Skeletal muscle tissue (tissue), 4 donors: ENCODE results near the gene HOXD8. TPM values are rescaled to one million over a fixed set of nuclear protein-coding genes. Genes with fewer than 3 reads are reported as not detected.

Experiments used
- H3K27ac ChIP-seq: one replicate; pipeline ENCODE4 v1.7.0; 2013; ENCODE audit warnings: mild to moderate bottlenecking, low read depth, low read length, inconsistent platforms
- H3K27me3 ChIP-seq, 3 donors: one replicate each; pipeline ENCODE4 v1.7.0; 2013; ENCODE audit warnings: low read length in 3 of 3; ENCODE audit not compliant: control insufficient read depth in 3 of 3, insufficient read depth in 3 of 3
- H3K36me3 ChIP-seq, 3 donors: one replicate each; pipeline ENCODE4 v1.7.0; 2013; ENCODE audit warnings: low read length in 3 of 3; ENCODE audit not compliant: control insufficient read depth in 3 of 3, insufficient read depth in 3 of 3
- H3K4me1 ChIP-seq, 3 donors: one replicate each; pipeline ENCODE4 v1.7.0; 2013; ENCODE audit warnings: low read length in 3 of 3, mild to moderate bottlenecking in 3 of 3; ENCODE audit not compliant: control insufficient read depth in 3 of 3, insufficient read depth in 3 of 3
- H3K4me3 ChIP-seq, 3 donors: one replicate each; pipeline ENCODE4 v1.7.0; 2013; ENCODE audit warnings: low read length in 3 of 3
- H3K9ac ChIP-seq, 3 donors: one replicate each; pipeline ENCODE4 v1.7.0; 2013; ENCODE audit warnings: low read length in 3 of 3, mild to moderate bottlenecking in 3 of 3, moderate library complexity in 2 of 3, low read depth in 1 of 3
- H3K9me3 ChIP-seq, 3 donors: one replicate each; pipeline ENCODE4 v1.7.0; 2013; ENCODE audit warnings: low read length in 3 of 3; ENCODE audit not compliant: control insufficient read depth in 3 of 3
- total RNA-seq: library from RNA; depleted of rRNA; stranded (reverse); fragments of >200 nt; gene quantifications from one replicate; pipeline ENCODE4 v1.2.3, GENCODE V29; 2014
- donor health status: Osteomylitis.

HOXD8 gene
- total RNA-seq, 1 donor from 2014 or later, result 18.8 TPM

DNA sequence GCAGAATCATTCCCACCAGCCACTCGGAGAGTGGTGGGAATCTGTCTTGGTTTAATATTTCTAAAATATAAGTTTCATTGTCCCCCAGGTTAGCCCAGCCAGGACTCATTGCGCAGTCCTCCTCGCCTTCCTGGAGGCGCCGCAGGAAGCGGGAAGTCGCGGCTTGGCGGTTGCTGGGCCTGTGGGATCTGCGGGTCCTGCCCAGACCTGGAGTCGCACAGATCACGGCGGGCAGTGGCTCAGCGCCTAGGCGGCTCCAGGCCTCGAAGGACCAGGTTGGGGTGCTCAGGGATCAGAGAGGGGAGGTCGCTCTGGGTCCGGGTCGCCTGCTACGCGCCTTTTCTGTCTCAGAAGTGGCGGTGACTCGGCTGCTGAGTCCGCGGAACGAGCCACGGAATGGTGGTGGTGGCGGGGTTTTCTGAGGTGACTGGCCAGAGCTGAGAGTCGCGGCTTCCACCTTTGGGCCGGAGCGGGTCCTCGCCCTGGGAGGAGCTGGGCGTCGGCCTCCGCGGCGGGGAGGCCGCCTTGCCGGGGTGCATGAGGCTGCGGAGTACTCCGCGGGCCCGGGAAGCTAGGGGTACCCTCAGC is 30.3 kb downstream of the HOXD8 start:
- Histone ChIP-seq H3K4me3 (peak overlapping the region in 1 of 3 donors; percentile 45), H3K4me1 (peaks cover 9 to 19% (median 15%) of the 10 kb centered on the region in 3 donors), H3K9ac (no peak overlapping the region), H3K27ac (no peak overlapping the region), H3K36me3 (no peaks in the 10 kb centered on the region), H3K27me3 (peaks cover 47 to 79% (median 49%) of the 10 kb centered on the region in 3 donors), H3K9me3 (no peaks in the 10 kb centered on the region)

DNA sequence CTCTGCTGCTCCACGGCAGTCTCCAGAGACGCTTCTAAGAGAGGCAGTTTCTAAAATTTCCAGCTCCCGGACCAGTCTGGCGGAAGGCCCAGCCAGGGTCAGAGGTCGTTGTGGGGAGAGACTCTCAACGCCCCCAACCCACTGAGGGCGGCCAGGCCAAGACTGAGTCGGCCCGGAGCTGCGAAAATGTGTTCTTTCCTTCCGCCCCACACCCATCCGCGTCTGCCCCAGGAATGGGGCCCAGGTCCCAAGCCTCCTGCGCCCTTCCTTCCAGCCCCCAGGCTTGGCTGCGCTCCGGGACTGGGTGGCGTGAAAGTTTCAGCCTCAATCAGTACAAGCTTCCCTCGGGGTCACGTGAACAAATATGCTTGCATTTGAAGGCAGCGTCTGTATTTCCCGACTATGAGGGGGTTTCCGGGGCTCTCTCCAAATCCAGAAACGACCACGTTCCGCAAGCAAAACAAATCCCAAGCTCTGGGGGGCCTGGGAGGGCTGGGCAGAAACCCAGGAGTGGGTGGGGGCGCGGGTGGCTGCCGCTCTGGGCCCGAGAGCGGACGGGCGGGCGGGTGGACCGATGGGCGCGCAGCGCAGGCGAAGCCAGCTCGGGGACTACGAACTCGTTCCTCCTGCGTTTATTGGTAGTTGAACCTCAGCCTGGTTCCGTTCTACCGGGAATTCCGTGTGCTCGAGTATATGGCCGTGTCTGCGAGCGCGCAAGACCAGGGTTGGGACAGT is 30.9 kb downstream of the HOXD8 start:
- peak overlapping the region in 2 of 3 donors; percentile 6 to 43 for H3K9ac ChIP-seq
- H3K9me3 ChIP-seq, result no peaks in the 10 kb centered on the region
- peaks cover 11 to 19% (median 15%) of the 10 kb centered on the region in 3 donors for H3K4me1 ChIP-seq
- H3K36me3 ChIP-seq, result no peaks in the 10 kb centered on the region
- peaks cover 51 to 86% (median 56%) of the 10 kb centered on the region in 3 donors for H3K27me3 ChIP-seq
- peak overlapping the region in 2 of 3 donors; percentile 36 to 38 for H3K4me3 ChIP-seq
- H3K27ac ChIP-seq, result no peak overlapping the region

DNA sequence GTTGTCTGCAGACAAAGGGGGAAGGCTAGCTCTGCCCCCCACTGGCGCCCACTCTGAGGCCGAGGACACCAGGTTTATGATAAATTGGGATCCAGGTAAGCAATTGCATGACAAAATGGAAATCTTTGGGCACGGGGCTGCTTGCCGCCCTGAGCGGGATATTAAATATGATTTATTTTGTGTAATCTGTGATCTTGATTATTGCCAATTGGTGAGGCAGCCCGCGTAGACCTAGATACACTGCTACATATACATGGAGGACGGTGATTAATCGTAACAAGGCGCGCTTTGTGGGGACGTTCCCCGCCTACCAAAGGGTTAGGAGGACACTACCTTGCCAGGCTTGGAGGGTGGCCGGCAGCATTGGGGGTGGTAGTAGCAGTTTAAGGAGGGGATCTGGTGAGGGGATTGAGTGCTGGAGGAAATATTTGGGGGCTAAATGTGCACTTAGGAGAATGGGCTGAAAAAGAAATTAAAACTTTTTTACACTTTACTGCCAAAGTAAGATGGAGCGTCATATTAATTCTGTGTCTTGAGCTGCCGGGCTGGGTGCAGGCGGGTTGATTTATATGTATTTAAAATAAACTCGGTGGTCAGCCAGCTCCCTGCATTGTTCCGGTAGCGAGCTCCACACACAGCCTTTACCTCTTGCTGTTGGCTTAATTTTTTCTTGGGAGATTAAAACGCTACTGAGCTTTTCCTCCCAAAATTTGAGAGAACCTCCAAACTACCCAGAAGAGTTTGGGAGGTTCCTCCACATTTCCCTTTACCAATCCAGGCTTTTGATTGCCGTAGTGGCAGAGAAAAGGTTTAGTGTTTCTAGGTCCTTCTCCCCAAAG is 31.7 kb downstream of the HOXD8 start:
- H3K9me3 ChIP-seq, result no peaks in the 10 kb centered on the region
- H3K27ac ChIP-seq, result no peak overlapping the region
- no peak overlapping the region for H3K4me3 ChIP-seq
- H3K36me3 ChIP-seq, result no peaks in the 10 kb centered on the region
- peaks cover 53 to 89% (median 60%) of the 10 kb centered on the region in 3 donors for H3K27me3 ChIP-seq
- H3K9ac ChIP-seq, result no peak overlapping the region
- peaks cover 14 to 19% (median 15%) of the 10 kb centered on the region in 3 donors for H3K4me1 ChIP-seq

DNA sequence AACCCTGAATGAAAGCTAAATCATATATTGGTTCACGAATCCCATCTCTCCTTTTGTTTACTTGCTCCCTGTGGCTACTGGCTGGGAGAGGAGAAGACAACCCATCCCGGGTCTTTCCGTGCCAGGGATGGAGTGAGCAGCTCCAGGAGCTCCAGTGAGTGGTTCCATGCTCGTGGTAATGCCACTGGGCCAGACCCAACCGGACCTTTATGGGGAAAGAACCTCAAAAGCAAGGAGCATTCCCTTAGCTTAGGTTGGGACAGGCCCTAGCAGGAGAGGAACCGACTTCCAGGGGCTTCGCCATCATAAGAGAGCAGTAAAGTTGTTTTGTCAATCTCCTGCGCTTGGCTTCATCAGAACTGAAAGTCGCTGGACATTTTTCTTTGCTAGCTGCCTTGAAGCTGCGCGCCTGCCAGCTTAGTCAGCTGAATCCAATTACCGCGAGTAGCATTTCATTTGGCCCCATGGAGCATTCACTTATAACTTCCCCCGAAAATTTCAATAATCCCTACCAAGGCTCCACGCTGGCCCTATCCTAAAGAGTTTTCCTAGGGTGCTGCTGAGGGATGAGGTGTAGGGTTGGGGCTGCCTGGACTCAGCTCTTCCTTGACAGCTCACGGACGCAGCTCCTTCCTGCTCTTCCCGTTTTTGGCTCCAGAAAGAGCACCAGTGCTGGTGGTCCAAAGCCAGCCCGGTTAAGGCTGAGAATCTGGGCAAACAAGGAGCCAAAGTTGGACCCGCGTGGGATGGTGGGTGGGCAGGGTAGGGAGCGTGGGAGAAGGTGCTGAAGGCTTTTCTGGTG is 32.5 kb downstream of the HOXD8 start:
- Histone ChIP-seq H3K27ac (no peak overlapping the region), H3K36me3 (no peaks in the 10 kb centered on the region), H3K4me3 (peak overlapping the region; percentile 17 to 54 (median 52)), H3K27me3 (peaks cover 54 to 84% (median 55%) of the 10 kb centered on the region in 3 donors), H3K9me3 (no peaks in the 10 kb centered on the region), H3K9ac (peak overlapping the region in 1 of 3 donors; percentile 8), H3K4me1 (peaks cover 14 to 19% (median 15%) of the 10 kb centered on the region in 3 donors)

DNA sequence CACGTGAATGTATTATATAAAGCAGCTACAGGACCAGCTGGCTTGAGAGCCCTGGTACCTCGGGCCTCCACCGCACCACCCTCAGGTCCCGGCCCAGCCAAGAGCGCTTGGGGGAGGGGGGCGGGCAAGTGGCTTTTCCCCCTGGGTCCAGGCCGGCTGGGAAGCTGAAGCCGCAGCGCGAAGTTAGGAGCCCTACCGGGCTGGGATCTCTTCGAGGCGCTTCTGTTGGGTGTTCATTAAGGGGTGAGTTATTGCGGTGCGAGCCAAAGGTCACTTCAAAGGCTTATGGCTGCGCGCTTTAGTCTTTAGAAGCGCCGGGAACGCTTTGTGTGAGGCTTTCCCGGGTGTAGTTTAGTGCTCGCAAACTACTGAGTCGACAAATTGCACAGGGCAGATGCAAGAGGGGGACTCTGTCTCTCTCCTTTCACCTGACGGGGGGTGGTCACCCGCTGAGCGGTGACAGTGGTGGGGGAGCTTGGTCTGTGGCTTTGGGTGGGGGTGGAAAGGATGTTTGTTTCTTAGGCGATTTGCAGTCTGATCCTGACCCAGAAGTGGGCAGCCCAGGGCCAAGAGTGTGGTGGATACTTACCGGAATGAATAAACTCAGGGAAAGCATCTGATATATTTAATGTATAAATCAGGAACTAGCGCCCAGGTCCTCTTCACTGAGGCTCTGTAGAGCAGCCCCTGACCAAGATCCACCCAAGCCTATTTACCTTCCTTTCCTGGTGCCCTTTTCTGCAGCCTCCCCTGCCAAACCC is 33.6 kb downstream of the HOXD8 start:
- H3K27ac ChIP-seq, result no peak overlapping the region

DNA sequence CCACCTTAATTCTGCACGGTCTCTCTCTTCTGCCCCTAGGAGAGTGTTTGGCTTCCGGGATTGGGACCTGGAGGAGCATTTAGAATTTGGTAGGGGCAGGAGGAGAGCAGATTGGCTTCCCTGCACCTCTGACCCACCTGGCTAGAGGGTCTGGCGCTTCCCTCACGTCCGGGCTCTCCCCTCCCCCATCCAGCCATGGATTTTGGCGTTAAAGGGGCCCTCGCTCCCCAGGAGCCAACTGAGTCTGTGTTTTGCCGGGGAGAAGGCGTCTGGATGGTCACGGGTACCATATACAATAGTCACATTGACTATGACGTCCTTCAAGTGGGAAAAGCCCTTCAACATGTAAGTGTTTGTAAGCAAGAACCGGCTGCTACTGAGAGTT is 34.2 kb downstream of the HOXD8 start:
- Histone ChIP-seq H3K36me3 (no peaks in the 10 kb centered on the region), H3K4me3 (no peak overlapping the region), H3K9ac (no peak overlapping the region), H3K9me3 (no peaks in the 10 kb centered on the region), H3K27ac (no peak overlapping the region), H3K4me1 (peaks cover 14 to 19% (median 15%) of the 10 kb centered on the region in 3 donors), H3K27me3 (peaks cover 50 to 77% (median 55%) of the 10 kb centered on the region in 3 donors)

More for the DNA sequence above, 33.6 kb downstream of the HOXD8 start:
- Histone ChIP-seq H3K27me3 (peaks cover 53 to 82% (median 55%) of the 10 kb centered on the region in 3 donors), H3K4me3 (no peak overlapping the region), H3K4me1 (peaks cover 14 to 19% (median 15%) of the 10 kb centered on the region in 3 donors), H3K9ac (no peak overlapping the region), H3K9me3 (no peaks in the 10 kb centered on the region), H3K36me3 (no peaks in the 10 kb centered on the region)

DNA sequence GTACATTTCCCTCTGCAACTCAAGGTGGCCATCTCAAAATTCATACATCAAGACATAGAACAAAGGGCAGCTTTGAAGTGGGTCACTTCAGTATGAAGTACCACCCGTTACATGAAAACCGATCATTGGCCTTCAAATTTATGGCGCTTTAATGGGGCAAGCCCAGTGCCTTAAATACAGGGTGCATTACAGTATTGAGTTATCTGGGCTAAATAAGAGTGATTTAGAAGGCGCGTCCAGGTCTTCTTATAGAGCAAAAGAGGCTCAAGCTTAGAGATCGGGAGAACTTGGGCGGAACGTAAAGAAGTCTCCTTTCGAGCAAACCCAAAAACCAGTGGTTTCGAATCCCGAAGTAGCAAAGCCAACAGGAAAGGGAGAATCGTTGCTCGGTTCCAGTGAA is 34.7 kb downstream of the HOXD8 start:
- Histone ChIP-seq H3K4me3 (no peak overlapping the region), H3K9ac (no peak overlapping the region), H3K9me3 (no peaks in the 10 kb centered on the region), H3K4me1 (peaks cover 14 to 19% (median 15%) of the 10 kb centered on the region in 3 donors), H3K36me3 (no peaks in the 10 kb centered on the region), H3K27me3 (peaks cover 49 to 76% (median 54%) of the 10 kb centered on the region in 3 donors), H3K27ac (no peak overlapping the region)

DNA sequence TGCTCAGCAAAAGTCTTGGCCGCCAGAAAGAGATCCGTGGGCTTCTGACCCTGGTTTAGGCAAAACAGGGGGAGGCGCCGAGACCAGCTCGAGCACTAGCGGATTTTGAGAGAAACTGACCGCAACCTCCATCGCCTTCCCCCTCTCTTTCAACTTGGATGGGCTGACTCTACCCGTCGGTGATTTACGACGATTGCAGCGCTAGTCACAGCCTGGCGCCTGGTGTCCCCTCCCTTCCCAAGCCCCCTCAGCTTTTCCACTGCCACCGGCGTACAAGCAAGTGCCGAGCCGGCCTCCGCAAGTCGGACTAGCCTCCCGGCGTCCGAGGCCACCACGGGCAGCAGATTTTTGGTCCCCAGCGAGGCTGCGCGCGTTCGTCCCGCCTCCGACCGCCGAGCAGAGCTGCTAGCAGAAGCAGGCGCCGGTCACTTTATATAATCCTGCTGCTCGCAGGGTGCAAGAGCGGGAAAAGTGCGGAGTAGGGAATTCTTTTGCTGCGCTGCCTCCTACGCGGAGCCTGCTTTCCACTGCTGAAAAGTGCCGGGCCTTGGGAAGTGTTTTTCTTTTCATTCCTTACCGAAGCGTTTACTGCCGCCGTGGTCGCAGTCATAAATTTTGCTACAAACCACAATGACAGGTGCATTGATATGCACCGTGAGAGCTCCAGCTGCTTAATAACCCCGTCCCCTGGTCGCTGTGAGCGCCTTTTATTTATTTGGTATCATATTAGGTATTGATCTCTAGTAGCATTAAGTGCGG is 35.3 kb downstream of the HOXD8 start:
- Histone ChIP-seq H3K9ac (no peak overlapping the region), H3K27ac (no peak overlapping the region), H3K27me3 (peaks cover 43 to 76% (median 50%) of the 10 kb centered on the region in 3 donors), H3K9me3 (no peaks in the 10 kb centered on the region), H3K36me3 (no peaks in the 10 kb centered on the region), H3K4me1 (peaks cover 12 to 14% (median 13%) of the 10 kb centered on the region in 3 donors), H3K4me3 (peak overlapping the region in 1 of 3 donors; percentile 6)
